Activated naive CD4-positive, alpha-beta T cell treated with Interleukin-2 at 50 U/mL for 16 hours (primary cell): ENCODE results near the gene MRPL2.
"Not testable (repeated sequence)": the region's sequence is repeated elsewhere in the genome, so short reads cannot be mapped to it uniquely, and the experiment has no call there.

Experiments used
- DNase-seq: peaks from one replicate; pipeline ENCODE4 v3.0.0-alpha.2; 2020

MRPL2 gene

DNA sequence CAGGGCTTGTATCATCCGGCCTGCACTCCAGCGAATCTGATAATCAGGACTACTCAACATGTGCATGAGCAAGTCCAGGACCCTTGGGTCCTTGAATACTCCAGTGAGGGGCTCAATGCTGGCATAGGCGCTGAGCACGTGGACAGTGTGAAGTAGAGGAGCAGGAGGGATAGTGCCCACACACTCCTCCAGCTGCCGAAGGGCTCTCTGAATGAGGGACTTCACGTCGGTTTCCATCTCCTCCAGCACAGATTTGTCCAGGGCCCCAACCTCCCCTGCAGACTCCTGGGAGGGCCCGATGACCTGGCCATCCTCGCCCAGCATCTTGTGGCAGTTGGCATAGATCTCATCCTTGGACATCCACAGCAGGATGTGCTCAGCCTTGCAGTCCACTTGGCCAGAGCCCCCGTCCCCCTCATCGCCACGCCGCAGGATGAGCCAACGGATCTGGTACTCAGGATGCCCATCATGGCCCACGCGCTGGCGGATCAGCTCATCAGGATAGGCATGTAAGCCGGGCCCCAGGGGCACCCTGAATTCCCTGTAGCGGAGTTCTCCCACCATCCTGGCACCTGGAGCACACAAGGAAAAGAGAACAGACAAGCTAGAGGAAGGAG is 6.9 kb downstream of the MRPL2 start:
- DNase-seq, result no peak

DNA sequence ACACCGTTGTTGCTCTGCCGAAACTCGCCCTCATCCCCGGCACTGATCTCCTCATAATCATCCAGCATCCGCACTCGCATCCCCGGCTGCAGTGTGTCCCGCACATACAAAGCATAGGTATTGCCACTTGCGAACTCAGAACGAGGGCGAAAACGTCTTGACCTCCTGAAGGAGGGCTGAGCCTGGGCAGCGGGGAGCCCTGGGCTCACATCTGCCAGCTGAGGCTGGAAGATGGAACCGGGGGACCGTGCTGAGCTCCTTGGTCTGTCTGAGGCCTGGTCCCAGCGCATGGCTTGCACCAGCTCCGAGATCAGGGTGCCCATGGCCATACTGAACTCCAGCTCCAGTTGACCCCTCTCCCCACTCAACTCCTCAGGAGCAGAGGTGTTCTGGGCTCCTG is 8.3 kb downstream of the MRPL2 start:
- DNase-seq, result no peak

DNA sequence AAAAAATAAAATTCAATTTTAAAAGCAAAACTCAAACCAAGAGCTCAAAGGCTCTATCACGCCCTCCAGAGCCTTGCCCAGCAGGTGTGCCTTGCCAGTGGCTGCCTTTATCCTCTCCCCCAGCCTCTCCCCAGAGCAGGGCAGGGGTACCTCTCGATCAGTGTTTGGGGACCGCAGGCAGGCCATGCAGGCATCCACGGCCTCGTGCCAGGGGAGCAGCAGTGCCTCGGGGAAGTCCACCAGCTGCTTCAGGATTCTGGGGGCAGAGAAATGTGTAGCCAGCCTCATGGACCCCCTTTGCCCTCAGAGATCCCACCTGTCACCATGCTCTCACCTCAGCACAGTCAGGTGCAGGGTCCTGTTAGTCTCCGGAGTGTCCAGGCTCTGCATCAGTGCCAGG is 11.2 kb downstream of the MRPL2 start:
- DNase-seq, result no peak

GRCh38 chr6:43045371-43045930 is 13.8 kb downstream of the MRPL2 start:
- DNase-seq, result no peak

GRCh38 chr6:43043310-43043709 is 15.9 kb downstream of the MRPL2 start:
- DNase-seq, result no peak

GRCh38 chr6:43041475-43041874 is 17.8 kb downstream of the MRPL2 start:
- DNase-seq, result not testable (repeated sequence)

DNA sequence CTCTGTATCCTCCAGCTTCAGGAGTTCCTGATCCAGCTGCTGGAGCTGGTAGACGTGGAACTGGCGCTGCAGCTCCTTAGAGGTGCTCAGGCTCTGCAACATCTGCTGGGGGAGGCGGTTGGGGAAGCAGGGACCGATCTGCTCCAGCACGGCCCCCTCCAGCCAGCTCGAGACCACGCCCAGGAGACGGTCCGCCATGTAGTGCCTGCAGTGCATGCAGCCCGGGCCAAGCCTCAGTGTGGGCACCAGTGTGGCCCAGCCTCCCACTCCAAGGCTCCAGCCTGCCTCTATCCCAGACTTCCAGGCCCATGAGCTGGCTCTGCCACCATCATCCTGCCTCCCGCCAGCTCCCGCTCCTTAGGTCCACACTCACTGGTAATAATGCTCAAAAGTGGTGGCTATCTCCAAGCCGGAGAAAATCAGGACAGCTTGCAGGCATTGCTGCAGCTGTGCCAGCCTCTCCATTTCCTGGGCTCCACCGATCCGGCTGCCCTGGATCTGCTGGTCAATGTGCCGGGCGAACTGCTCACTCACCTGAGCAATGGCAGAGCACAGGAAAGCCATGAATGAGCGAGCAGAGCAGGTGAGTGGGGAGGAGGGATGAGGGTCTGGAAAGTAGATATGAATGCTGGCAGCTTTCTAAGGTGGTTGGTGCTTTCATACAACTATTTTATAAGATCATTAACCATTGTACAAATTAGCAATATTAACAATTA is 18.5 kb downstream of the MRPL2 start:
- no peak for DNase-seq

DNA sequence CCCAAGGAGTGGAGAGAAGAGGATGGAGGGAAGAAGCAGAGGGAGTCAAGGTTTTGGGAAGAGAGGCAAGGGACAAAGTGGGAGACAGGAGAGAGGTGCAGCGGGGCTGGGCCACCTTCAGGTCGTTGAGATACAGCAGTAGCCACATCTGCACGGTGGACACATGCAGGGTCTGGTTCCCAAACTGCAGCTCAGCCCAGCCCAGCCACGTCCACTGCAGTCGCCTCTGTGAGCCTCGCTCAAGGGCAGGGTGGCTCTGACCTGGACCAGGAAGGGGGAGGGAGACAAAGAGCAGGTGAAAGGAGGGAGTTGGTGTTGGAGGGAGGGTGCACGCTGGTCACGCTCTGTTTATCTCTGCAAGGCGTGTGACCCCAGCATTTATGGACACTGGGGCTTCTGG is 20.5 kb downstream of the MRPL2 start:
- DNase-seq, result no peak

- no peak for DNase-seq
Observed at GRCh38 chr6:43037706-43038105, 21.5 kb downstream of the MRPL2 start.

GRCh38 chr6:43037197-43037596 is 22.0 kb downstream of the MRPL2 start:
- DNase-seq, result no peak

DNA sequence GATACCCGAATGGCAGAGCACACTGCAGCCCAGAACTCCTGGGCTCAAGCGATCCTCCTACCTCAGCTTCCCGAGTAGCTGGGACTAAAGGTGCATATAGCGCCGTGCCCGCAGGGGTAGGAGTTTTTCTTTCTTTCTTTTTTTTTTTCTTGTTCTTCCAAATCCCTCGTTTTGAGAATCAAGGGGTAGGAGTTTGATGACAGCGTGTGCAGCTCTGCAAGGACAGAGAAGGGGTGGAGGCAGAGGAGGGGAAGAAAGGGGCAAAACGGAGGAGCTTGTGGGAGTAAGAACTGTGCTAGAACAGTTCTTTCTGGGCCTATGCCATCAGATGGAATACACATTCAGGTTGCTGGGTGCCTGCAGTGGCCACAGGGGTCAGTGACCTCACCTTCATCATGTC is 22.5 kb downstream of the MRPL2 start:
- no peak for DNase-seq

- no peak for DNase-seq
Observed at GRCh38 chr6:43035495-43036194, 23.6 kb downstream of the MRPL2 start.

GRCh38 chr6:43034190-43034525 is 25.1 kb downstream of the MRPL2 start:
- DNase-seq, result no peak

GRCh38 chr6:43033496-43034189 is 25.6 kb downstream of the MRPL2 start:
- no peak for DNase-seq

- DNase-seq, result no peak
Observed at GRCh38 chr6:43032326-43032725, 26.9 kb downstream of the MRPL2 start.

GRCh38 chr6:43029120-43029519 is 30.1 kb downstream of the MRPL2 start:
- DNase-seq, result no peak

GRCh38 chr6:43026365-43026764 is 32.9 kb downstream of the MRPL2 start:
- no peak for DNase-seq

- DNase-seq, result no peak
Observed at GRCh38 chr6:43024436-43024835, 34.8 kb downstream of the MRPL2 start.

- DNase-seq, result peak; percentile 78
Observed at GRCh38 chr6:43021270-43022047, 37.8 kb downstream of the MRPL2 start, which contains the start of gene RRP36. Gene RRP36 (plus strand): TSS chr6:43021623. CDS start chr6:43021655, 32 bp downstream.

GRCh38 chr6:43020847-43021246 is 38.4 kb downstream of the MRPL2 start:
- DNase-seq, result no peak

GRCh38 chr6:43020052-43020705 is 39.1 kb downstream of the MRPL2 start:
- DNase-seq, result no peak

DNA sequence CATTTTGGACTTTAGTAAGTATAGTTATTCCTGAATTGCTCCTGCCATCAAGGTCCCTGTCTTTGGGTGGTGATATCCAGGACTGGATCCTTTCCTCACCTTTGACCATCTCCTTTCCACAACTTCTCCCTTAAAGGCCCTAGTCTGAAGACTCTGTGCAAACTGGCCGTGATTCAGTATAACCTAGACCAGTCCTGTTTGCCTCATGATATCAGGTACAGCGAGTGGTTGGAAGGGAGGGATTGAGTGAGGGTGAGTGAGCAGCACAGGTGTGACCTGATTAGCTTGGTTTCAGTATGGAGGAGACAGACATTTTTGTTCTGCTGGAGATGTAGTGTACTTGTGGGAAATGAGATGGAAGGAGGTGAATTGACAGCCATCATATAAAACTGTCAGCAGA is 40.1 kb downstream of the MRPL2 start:
- no peak for DNase-seq
